ENCODE results near the gene DOCK4.

DNA sequence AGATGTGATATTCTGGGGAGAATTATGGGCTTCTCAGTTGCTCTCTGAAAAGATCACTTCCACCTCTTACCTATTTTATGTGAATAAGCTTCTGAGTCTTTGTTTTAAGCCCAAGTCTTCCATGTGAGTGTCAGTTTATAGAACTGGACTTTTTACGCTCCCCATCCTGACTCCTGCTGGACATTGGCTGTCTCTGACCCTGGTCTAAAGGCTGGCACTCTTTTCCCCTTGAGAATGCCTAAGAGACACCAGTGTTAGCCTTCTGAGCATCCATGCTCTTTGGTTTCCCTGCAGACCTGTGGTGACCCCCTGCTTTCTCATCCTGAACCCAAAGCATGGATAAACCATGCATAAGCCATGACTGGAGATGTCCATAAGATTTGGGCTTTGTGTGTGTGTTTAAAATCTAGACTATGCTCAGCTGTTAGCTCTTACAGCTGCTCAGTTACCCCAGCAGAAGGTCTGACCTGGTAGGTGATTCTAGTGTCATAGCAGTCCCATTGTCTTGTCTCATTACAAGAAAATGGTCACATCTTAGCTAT is 495.3 kb downstream of the DOCK4 start:
- TF ChIP-seq, protein P1, sequence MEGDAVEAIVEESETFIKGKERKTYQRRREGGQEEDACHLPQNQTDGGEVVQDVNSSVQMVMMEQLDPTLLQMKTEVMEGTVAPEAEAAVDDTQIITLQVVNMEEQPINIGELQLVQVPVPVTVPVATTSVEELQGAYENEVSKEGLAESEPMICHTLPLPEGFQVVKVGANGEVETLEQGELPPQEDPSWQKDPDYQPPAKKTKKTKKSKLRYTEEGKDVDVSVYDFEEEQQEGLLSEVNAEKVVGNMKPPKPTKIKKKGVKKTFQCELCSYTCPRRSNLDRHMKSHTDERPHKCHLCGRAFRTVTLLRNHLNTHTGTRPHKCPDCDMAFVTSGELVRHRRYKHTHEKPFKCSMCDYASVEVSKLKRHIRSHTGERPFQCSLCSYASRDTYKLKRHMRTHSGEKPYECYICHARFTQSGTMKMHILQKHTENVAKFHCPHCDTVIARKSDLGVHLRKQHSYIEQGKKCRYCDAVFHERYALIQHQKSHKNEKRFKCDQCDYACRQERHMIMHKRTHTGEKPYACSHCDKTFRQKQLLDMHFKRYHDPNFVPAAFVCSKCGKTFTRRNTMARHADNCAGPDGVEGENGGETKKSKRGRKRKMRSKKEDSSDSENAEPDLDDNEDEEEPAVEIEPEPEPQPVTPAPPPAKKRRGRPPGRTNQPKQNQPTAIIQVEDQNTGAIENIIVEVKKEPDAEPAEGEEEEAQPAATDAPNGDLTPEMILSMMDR (IDR thresholded peaks at IDR 0.05), result no peak
- TF ChIP-seq POLR2A (IDR thresholded peaks at IDR 0.05), result no peak
